Spleen (tissue), 3 donors: ENCODE results near the gene NRCAM.

Source experiments
- POLR2A ChIP-seq, 3 donors: fragments of 450-650 bp; IDR thresholded peaks; one replicate each; pipeline ENCODE4 v1.5.1; 2017; ENCODE audit warnings: antibody characterized with exemption in 3 of 3, mild to moderate bottlenecking in 1 of 3
- POLR2AphosphoS5 ChIP-seq, 3 donors: sonication (generic); formaldehyde crosslinking; IDR thresholded peaks; one replicate each; pipeline ENCODE4 v1.5.1; 2017; ENCODE audit warnings: antibody characterized with exemption in 3 of 3

- no peak for TF ChIP-seq POLR2A (IDR thresholded peaks at IDR 0.05)
- no peak for TF ChIP-seq POLR2AphosphoS5 (IDR thresholded peaks at IDR 0.05)
These were observed 225.0 kb downstream of the NRCAM start for GRCh38 chr7:108231221-108231620.
